Stimulated activated CD8-positive, alpha-beta memory T cell treated with anti-CD3 and anti-CD28 coated beads, Interleukin-7, amount 100 ng/mL, for 4 hours (primary cell): ENCODE results near the gene CNOT10.
"Not testable (repeated sequence)": the region's sequence is repeated elsewhere in the genome, so short reads cannot be mapped to it uniquely, and the experiment has no call there.

Experiments
- DNase-seq, 2 donors: peaks; one replicate each; pipeline ENCODE4 v3.0.0-alpha.2; 2020; ENCODE audit warnings: low read depth in 2 of 2

CNOT10 gene

GRCh38 chr3:32684800-32685542, at the start of gene CNOT10:
TSS of gene CNOT10 (plus strand) at chr3:32685188. CDS start at chr3:32685461, 273 bp downstream.
- peak; percentile 89 to 95 for DNase-seq

GRCh38 chr3:32640939-32641338, 44.0 kb upstream of the CNOT10 start:
- no peak for DNase-seq

DNA sequence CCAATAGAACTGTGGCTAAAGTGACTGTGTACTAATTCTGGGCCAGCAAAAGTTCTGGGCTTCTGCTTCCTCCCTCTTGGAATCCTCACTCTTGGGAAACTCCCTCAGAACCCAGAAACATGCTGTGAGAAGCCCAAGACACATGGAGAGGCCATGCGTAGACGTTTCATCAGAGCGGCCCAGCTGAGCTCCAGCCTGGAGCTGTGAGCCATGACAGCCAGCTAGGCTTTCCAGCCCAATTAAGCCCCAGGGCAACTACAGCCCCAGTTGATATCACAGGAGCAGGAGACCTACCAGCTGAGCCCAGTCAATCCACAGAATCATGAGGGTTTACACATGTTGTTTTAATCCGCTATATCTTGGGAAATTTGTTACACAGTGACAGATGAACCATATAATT, 43.6 kb upstream of the CNOT10 start:
- DNase-seq: no peak

DNA sequence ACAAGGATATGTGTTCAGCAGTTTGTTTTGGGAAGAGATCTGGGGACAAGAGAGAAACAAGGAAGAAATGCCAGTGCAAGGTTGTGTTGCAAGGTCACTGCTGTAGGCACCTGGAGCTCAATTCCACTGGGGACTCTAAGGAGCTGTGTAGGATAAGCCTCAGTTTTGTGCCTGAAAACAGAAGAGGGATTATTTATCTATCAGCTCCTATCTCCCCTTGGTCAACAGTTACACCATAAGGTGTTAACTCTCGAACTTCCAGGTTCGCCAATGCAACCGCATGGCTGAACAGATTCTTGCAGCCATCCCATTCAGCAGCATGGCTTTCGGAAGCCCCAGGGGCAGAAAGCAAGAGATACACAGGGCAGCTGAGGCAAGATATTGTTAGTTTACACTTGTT, 41.6 kb upstream of the CNOT10 start:
- DNase-seq: no peak

GRCh38 chr3:32643816-32644215, 41.2 kb upstream of the CNOT10 start:
- DNase-seq: no peak

DNA sequence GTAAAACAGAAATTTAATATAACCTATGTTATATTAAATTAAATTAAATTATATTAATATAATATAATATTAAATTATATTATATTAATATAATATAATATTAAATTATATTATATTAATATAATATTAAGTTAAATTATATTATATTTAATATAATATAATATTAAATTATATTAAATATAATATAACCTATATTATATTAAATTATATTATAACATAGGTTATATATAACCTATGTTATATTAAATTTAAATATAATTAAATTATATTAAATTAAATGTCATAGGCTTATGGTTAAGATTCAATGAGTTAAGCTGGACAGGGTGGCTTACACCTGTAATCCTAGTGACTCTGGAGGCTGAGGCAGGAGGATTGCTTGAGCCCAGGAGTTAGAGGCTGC, 40.6 kb upstream of the CNOT10 start:
- DNase-seq: no peak

- no peak for DNase-seq
These were observed 38.2 kb upstream of the CNOT10 start for GRCh38 chr3:32646761-32647160.

- not testable (repeated sequence) for DNase-seq
These were observed 32.5 kb upstream of the CNOT10 start for GRCh38 chr3:32652337-32653100.

GRCh38 chr3:32655167-32655566, 29.8 kb upstream of the CNOT10 start:
- DNase-seq: no peak

- DNase-seq: no peak
These were observed 24.4 kb upstream of the CNOT10 start for GRCh38 chr3:32660634-32661033.

GRCh38 chr3:32662647-32663046, 22.3 kb upstream of the CNOT10 start:
- no peak for DNase-seq

GRCh38 chr3:32664630-32665075, 20.3 kb upstream of the CNOT10 start:
- DNase-seq: not testable (repeated sequence)

DNA sequence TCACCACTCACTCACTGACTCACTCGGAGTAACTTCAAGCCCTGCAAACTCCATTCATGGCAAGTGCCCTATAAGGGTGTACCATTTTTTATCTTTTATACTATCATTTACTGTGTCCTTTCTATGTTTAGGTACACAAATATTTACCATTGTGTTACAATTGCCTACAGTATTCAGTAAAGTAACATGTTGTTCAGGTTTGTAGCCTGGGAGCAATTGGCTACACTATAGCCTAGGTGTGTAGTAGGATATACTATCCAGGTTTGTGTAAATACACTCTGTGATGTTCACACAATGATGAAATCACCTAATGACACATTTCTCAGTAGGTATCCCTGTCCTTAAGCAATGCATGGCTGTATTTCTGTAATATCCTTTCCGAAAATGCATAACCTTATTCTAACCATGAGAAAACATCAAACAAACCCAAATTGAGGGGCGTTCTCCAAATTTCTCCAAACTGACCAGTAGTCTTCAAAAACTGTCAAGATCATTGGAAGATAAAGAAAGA, 17.9 kb upstream of the CNOT10 start:
- no peak for DNase-seq

DNA sequence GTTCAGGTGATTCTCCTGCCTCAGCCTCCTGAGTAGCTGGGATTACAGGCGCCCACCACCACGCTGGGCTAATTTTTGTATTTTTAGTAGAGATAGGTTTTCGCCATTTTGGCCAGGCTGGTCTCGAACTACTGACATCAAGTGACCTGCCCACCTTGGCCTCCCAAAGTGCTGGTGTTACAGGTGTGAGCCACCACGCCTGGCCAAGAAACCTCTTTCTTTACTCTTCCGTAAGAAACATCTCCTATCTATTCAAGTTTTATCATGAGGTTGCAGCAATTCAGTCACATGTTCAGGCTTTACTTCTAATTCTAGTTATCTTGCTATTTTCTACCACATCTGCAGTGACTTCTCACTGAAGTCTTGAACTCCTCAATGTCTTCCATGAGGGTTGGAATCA, 15.8 kb upstream of the CNOT10 start:
- DNase-seq: not testable (repeated sequence)

GRCh38 chr3:32673730-32674129, 11.3 kb upstream of the CNOT10 start:
- DNase-seq: not testable (repeated sequence)

- DNase-seq: no peak
These were observed 9.8 kb upstream of the CNOT10 start for GRCh38 chr3:32675164-32675563.

DNA sequence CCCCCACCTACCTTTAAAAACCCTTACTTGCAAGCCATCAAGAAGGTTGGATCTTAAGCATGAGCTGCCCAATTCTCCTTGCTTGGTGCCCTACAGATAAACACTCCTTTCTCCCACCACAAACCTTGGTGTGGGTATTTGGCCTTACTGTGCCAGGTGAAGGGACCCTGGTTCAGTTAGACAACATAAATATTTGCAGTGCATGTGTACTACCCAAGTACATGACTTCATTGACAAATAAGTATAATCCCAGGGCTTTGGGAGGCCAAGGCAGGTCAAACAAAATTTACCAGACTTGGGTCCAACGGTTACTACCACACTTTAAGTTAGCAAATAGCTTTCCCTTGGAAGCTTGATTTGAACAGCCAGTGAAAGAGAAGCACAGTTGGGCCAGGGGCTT, 9.3 kb upstream of the CNOT10 start:
- no peak for DNase-seq

DNA sequence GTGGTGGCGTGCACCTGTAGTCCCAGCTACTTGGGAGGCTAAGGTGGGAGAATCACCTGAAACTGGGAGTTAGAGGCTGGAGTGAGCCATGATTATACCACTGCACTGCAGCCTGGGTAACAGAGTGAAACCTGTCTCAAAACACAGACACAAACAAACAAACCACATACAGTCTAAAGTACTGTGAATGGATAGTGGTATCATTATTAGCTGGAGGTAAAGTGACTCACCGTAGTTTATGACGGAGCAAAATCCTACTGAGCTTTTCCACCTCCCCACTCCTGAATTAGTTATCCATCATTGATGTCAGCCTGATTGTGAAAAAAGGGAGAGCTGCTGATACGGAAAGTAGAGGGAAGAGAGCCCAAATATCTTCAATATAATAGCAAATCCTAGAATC, 3.2 kb upstream of the CNOT10 start:
- no peak for DNase-seq

GRCh38 chr3:32684029-32684799, 774 bp upstream of the CNOT10 start:
- DNase-seq: no peak

DNA sequence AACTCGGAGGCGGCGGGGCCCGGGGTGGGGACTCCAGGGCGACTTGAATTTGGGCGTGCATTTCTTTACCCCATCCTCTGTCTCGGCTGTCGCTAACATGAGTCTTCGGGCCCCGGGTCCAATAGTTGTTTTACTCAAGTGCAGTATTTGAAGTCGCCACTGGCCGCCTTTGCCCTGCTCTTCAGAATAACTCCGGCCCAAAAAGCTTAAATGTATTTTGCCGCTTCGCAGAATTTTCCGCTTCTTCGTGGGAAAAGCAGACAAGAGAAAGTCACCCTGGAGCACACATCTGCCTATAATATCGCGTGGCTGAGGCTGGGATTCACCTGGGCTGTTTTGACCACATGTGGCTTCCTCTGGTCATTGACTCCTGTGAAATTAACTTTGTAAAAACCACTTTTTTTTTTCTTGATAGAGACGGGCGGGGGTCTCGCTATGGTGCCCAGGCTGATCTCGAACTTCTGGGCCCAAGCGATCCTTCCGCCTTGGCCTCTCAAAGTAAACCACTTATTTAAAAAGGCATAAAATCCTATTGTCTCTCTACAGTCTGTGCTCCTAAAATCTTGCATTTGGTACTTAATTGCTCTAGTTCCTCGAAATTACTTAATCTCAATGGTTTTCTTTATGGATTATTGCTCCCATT, 676 bp downstream of the CNOT10 start:
- DNase-seq: no peak

DNA sequence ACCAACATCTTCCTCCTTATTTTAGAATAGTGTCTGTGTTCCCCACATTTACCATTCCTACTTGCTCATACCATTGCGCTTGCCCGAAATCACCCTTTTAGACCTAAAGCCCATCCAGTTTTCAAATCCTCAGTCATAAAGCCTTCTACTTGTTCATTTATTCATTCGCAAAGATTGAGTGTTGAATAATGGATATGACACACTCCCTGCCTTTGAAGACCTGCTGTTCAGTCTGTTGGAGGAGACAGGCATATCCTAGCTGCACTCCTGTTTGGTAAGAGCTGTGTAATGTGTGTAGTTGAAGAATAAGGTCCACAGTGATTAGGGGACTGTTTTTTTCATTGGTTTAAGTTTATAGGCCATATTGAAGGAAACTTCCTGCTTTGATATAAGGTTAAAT, 1.7 kb downstream of the CNOT10 start:
- DNase-seq: no peak

GRCh38 chr3:32691847-32692246, 6.9 kb downstream of the CNOT10 start:
- no peak for DNase-seq
